ENCODE results near the gene PTPN11.

The PTPN11 gene

DNA sequence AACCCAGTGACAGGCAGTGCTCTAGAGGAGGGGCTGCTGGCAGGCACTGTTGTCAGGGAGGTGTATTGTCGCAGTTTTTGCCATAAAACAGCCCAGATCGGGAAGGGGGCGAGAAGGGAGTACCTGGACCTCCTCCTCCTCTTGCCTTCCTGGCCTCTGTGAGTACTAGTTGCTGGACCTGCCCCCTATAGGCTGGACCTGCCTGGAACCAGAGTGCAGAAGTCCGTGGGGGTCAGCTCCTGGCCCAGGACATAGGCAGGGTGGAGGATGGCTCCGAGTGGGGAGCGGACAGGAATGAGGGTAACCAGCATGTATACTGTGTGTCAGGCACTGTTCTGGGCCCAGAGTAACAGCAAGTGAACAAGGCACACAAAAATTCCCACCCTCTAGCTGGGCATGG is 116.3 kb downstream of the PTPN11 start:
- Histone ChIP-seq H3K27me3 (replicated peaks; ENCODE audit: insufficient read depth, low read length) (no peaks in the 10 kb centered on the region), H3K36me3 (replicated peaks; ENCODE audit: insufficient read depth, low read length) (no peaks in the 10 kb centered on the region), H3K9me3 (replicated peaks; ENCODE audit: insufficient read depth, low read length) (no peaks in the 10 kb centered on the region), H4K20me1 (ENCODE audit: insufficient read depth, low read length) (no peaks in the 10 kb centered on the region), H3K79me2 (ENCODE audit: low read length) (no peaks in the 10 kb centered on the region), H2AFZ (ENCODE audit: low read length) (no peak overlapping the region), H3K27ac (ENCODE audit: low read length) (no peak overlapping the region), H3K9ac (ENCODE audit: low read length) (no peak overlapping the region), H3K4me3 (ENCODE audit: low read length) (no peak overlapping the region), H3K4me2 (ENCODE audit: low read depth, low read length) (no peak overlapping the region), H3K4me1 (ENCODE audit: low read length) (0 out of 2 replicates have a peak, but pooled peaks cover 3% of the 10 kb centered on the region), H3K9me2 (replicated peaks; ENCODE audit: insufficient read depth, low read length) (no peaks in the 10 kb centered on the region), H3F3A (ENCODE audit: insufficient read depth, low read length) (no peaks in the 10 kb centered on the region)
- no peak for TF ChIP-seq EZH2 (optimal IDR thresholded peaks at IDR 0.05; ENCODE audit: low read depth, low read length)
- no peak for TF ChIP-seq CTCF (IDR thresholded peaks at IDR 0.05; ENCODE audit: low read length)
- no peak for TF ChIP-seq EZH2phosphoT487 (IDR thresholded peaks at IDR 0.05; ENCODE audit: low read length)
- no peak for DNase-seq

DNA sequence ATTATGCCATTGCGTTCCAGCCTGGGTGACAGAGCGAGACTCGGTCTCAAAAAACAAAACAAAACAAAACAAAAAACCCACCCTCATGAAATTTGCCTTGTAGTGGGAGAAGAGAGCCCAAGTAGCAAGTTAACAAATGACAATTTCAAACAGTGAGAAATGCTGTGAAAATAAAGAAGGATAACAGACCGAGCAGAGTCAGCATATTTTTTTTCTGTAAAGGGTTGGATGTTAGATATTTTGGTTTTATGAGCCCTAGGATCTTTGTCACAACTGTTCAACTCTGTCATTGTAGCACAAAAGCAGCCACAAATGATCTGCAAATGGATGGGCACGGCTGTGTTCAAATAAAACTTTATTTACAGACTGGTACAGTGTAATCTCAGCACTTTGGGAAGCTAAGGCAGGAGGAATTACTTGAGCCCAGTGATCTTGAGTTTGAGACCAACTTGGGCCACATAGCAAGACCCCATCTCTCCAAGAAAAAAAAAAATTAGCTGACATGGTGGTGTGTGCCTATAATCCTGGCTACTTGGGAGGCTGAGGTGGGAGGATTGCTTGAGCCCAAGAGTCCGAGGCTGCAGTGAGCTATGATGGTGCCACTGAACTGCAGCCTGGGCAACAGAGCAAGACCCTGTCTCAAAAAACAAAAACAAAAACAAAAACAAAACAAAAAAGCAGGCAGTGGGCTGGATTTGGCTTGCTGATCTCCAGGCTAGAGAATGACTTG is 117.1 kb downstream of the PTPN11 start:
- Histone ChIP-seq H3K79me2 (ENCODE audit: low read length) (no peaks in the 10 kb centered on the region), H3K9me2 (replicated peaks; ENCODE audit: insufficient read depth, low read length) (no peaks in the 10 kb centered on the region), H3K4me2 (ENCODE audit: low read depth, low read length) (no peak overlapping the region), H4K20me1 (ENCODE audit: insufficient read depth, low read length) (no peaks in the 10 kb centered on the region), H3K9ac (ENCODE audit: low read length) (no peak overlapping the region), H3F3A (ENCODE audit: insufficient read depth, low read length) (no peaks in the 10 kb centered on the region), H3K9me3 (replicated peaks; ENCODE audit: insufficient read depth, low read length) (no peaks in the 10 kb centered on the region), H3K36me3 (replicated peaks; ENCODE audit: insufficient read depth, low read length) (no peaks in the 10 kb centered on the region), H3K4me3 (ENCODE audit: low read length) (no peak overlapping the region), H3K27ac (ENCODE audit: low read length) (no peak overlapping the region), H3K27me3 (replicated peaks; ENCODE audit: insufficient read depth, low read length) (no peaks in the 10 kb centered on the region), H3K4me1 (ENCODE audit: low read length) (0 out of 2 replicates have a peak, but pooled peaks cover 3% of the 10 kb centered on the region), H2AFZ (ENCODE audit: low read length) (no peak overlapping the region)
- TF ChIP-seq EZH2 (optimal IDR thresholded peaks at IDR 0.05; ENCODE audit: low read depth, low read length): no peak
- no peak for TF ChIP-seq CTCF (IDR thresholded peaks at IDR 0.05; ENCODE audit: low read length)
- no peak for TF ChIP-seq EZH2phosphoT487 (IDR thresholded peaks at IDR 0.05; ENCODE audit: low read length)
- no peak for DNase-seq

GRCh38 chr12:112536367-112536730 is 117.6 kb downstream of the PTPN11 start:
- no peak overlapping the region for H3K9ac ChIP-seq (ENCODE audit: low read length)
- no peak for DNase-seq
- no peaks in the 10 kb centered on the region for H3K79me2 ChIP-seq (ENCODE audit: low read length)
- TF ChIP-seq EZH2 (optimal IDR thresholded peaks at IDR 0.05; ENCODE audit: low read depth, low read length) (no peak), EZH2phosphoT487 (IDR thresholded peaks at IDR 0.05; ENCODE audit: low read length) (no peak)
- no peaks in the 10 kb centered on the region for H3K27me3 ChIP-seq (replicated peaks; ENCODE audit: insufficient read depth, low read length)
- H3K9me2 ChIP-seq (replicated peaks; ENCODE audit: insufficient read depth, low read length): no peaks in the 10 kb centered on the region
- no peak overlapping the region for H2AFZ ChIP-seq (ENCODE audit: low read length)
- no peak overlapping the region for H3K27ac ChIP-seq (ENCODE audit: low read length)
- H3K36me3 ChIP-seq (replicated peaks; ENCODE audit: insufficient read depth, low read length): no peaks in the 10 kb centered on the region
- H3K9me3 ChIP-seq (replicated peaks; ENCODE audit: insufficient read depth, low read length): no peaks in the 10 kb centered on the region
- H3K4me1 ChIP-seq (ENCODE audit: low read length): 0 out of 2 replicates have a peak, but pooled peaks cover 1% of the 10 kb centered on the region
- H3K4me2 ChIP-seq (ENCODE audit: low read depth, low read length): no peak overlapping the region
- no peak overlapping the region for H3K4me3 ChIP-seq (ENCODE audit: low read length)
- no peaks in the 10 kb centered on the region for H4K20me1 ChIP-seq (ENCODE audit: insufficient read depth, low read length)
- no peaks in the 10 kb centered on the region for H3F3A ChIP-seq (ENCODE audit: insufficient read depth, low read length)

Measured in MM.1S (cell line).